Lung (tissue), 12 donors: ENCODE data around the gene PCSK5. TPM values are rescaled to one million over a fixed set of nuclear protein-coding genes. Genes with fewer than 3 reads are reported as not detected.
A peak's percentile ranks its signal among the peaks of the same experiment; 100 is the strongest.

ENCODE experiments used
- ATAC-seq: fragments of 200-7000 bp; cut with Tn5 transposase; one replicate; pipeline ENCODE4 v1.9.1; 2020; ENCODE audit warnings: moderate number of reproducible peaks; ENCODE audit not compliant: insufficient read depth, low FRiP score
- DNase-seq, 3 donors: peaks; one replicate each; pipeline ENCODE4 v3.0.0-alpha.2; 2013 to 2017
- H3K27ac ChIP-seq, 2 donors: one replicate each; pipeline ENCODE4 v1.5.1; 2013; ENCODE audit warnings: mild to moderate bottlenecking in 2 of 2, moderate library complexity in 2 of 2, control low read depth in 1 of 2, inconsistent platforms in 1 of 2, low read depth in 1 of 2, low read length in 1 of 2
- H3K27me3 ChIP-seq, 3 donors: one replicate each; pipeline ENCODE4 v1.5.1; 2013; ENCODE audit warnings: low read length in 2 of 3; ENCODE audit not compliant: control insufficient read depth in 3 of 3, insufficient read depth in 3 of 3
- H3K36me3 ChIP-seq, 4 donors: one replicate each; pipeline ENCODE4 v1.5.1; 2013; ENCODE audit warnings: low read length in 4 of 4, mild to moderate bottlenecking in 1 of 4, moderate library complexity in 1 of 4; ENCODE audit not compliant: control insufficient read depth in 4 of 4, insufficient read depth in 4 of 4
- H3K4me1 ChIP-seq, 5 donors: one replicate each; pipeline ENCODE4 v1.5.1; 2013; ENCODE audit warnings: low read length in 5 of 5, mild to moderate bottlenecking in 2 of 5, moderate library complexity in 1 of 5; ENCODE audit not compliant: control insufficient read depth in 5 of 5, insufficient read depth in 5 of 5
- H3K4me3 ChIP-seq: one replicate; pipeline ENCODE4 v1.5.1; 2013; ENCODE audit warnings: mild to moderate bottlenecking, control low read depth, moderate library complexity
- H3K9ac ChIP-seq, 2 donors: one replicate each; pipeline ENCODE4 v1.5.1; 2013; ENCODE audit warnings: low read length in 2 of 2, control low read depth in 1 of 2; ENCODE audit not compliant: insufficient read depth in 1 of 2
- H3K9me3 ChIP-seq, 4 donors: one replicate each; pipeline ENCODE4 v1.5.1; 2013; ENCODE audit warnings: low read length in 3 of 4, mild to moderate bottlenecking in 1 of 4, moderate library complexity in 1 of 4; ENCODE audit not compliant: control insufficient read depth in 4 of 4, insufficient read depth in 3 of 4
- WGBS, 2 donors: extraction: QIAGEN DNeasy Blood & Tissue Kit; methylation state at CpG; one replicate each; pipeline ENCODE4 v1.1.7; 2013; 5-methylcytosine and 5-hydroxymethylcytosine counted together
- polyA plus RNA-seq, 2 donors: library from polyadenylated mRNA; stranded (reverse); fragments of 200-250 nt; gene quantifications; one replicate each; pipeline ENCODE4 v1.2.1, GENCODE V29; 2013
- total RNA-seq, 2 donors: library from RNA; depleted of rRNA in 1 of 2; stranded (reverse); fragments of >200 nt in 1 of 2; gene quantifications; one replicate each; pipeline ENCODE4 v1.2.1, GENCODE V29; 2014 to 2021
- TF ChIP-seq, protein P1 (sequence below): IDR thresholded peaks from 2 replicates; pipeline ENCODE4 v1.5.1; 2012; ENCODE audit warnings: mild to moderate bottlenecking; ENCODE audit errors: control extremely low read depth, extremely low read depth
- donor health status: control.
- donor health status: control.
- donor health status: Bipolar disorder and iron deficiency.
- donor health status: healthy.
- donor health status: DM: yes; HTN: yes; CAD: no.

PCSK5 gene
- total and polyA plus RNA-seq, 4 donors, result 1.9 to 28.2 (median 13.6) TPM

DNA sequence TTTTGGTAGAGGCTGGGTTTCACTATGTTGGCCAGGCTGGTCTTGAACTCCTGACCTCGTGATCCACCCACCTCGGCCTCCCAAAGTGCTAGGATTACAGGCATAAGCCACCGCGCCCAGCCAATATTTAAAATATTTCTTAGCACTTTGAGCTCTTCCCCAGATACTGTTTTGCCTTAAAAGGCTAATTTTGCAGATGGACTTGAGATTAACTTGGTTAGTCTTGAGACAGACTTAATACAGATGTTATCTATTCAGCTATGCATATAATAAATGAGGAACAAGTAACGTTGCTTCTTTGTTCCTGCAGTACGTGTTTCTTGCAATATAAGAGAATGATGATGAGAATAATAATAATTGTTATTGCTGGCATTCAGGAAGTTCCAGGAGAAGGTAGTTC lies 56.3 kb downstream of the PCSK5 start:
- ATAC-seq, result no peak
- Histone ChIP-seq H3K36me3 (no peaks in the 10 kb centered on the region), H3K9ac (no peak overlapping the region), H3K4me3 (no peak overlapping the region), H3K9me3 (no peaks in the 10 kb centered on the region), H3K27ac (no peak overlapping the region), H3K27me3 (no peaks in the 10 kb centered on the region), H3K4me1 (peaks cover 0 to 2% (median 0%) of the 10 kb centered on the region in 5 donors)
- TF ChIP-seq, protein P1, sequence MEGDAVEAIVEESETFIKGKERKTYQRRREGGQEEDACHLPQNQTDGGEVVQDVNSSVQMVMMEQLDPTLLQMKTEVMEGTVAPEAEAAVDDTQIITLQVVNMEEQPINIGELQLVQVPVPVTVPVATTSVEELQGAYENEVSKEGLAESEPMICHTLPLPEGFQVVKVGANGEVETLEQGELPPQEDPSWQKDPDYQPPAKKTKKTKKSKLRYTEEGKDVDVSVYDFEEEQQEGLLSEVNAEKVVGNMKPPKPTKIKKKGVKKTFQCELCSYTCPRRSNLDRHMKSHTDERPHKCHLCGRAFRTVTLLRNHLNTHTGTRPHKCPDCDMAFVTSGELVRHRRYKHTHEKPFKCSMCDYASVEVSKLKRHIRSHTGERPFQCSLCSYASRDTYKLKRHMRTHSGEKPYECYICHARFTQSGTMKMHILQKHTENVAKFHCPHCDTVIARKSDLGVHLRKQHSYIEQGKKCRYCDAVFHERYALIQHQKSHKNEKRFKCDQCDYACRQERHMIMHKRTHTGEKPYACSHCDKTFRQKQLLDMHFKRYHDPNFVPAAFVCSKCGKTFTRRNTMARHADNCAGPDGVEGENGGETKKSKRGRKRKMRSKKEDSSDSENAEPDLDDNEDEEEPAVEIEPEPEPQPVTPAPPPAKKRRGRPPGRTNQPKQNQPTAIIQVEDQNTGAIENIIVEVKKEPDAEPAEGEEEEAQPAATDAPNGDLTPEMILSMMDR, result no peak
- 84 to 93% methylated on average over 6 of the region's 6 CpGs for WGBS, 2 donors
- DNase-seq, result no peak

- 92 to 96% methylated on average over 2 of the region's 2 CpGs for WGBS, 2 donors
- Histone ChIP-seq H3K27ac (no peak overlapping the region), H3K36me3 (no peaks in the 10 kb centered on the region), H3K4me3 (no peak overlapping the region), H3K27me3 (no peaks in the 10 kb centered on the region), H3K4me1 (no peaks in the 10 kb centered on the region), H3K9me3 (no peaks in the 10 kb centered on the region), H3K9ac (no peak overlapping the region)
- TF ChIP-seq, protein P1, result no peak
- no peak for DNase-seq
- ATAC-seq, result no peak
These were observed 56.8 kb downstream of the PCSK5 start for GRCh38 chr9:75947233-75947632.

GRCh38 chr9:75950998-75951397 lies 60.5 kb downstream of the PCSK5 start:
- no peak overlapping the region for H3K9ac ChIP-seq
- no peak overlapping the region for H3K27ac ChIP-seq
- TF ChIP-seq, protein P1, result no peak
- no peaks in the 10 kb centered on the region for H3K27me3 ChIP-seq
- 81 to 88% methylated on average over 3 of the region's 3 CpGs for WGBS, 2 donors
- no peaks in the 10 kb centered on the region for H3K4me1 ChIP-seq
- DNase-seq (no peak), ATAC-seq (no peak)
- H3K4me3 ChIP-seq, result no peak overlapping the region
- H3K9me3 ChIP-seq, result no peaks in the 10 kb centered on the region
- no peaks in the 10 kb centered on the region for H3K36me3 ChIP-seq

DNA sequence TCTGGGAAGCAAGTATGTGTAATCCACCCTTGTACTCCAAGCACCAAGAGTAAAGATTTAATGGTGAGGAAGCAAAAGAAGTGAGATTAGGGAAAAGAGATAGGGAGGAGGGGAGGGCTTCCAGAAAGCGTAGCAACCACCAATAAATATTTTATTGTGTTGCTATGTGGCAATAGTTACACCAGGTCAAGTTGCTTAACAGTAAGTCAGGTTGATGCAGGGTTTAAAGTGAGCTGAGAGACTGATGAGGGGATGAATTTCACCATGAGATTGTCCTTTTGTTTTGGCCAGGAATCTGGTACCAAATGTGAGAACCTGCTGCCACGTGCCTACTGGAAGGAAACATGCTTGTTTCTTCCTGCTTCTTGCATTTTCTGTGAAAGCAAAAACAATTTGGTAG lies 62.7 kb downstream of the PCSK5 start:
- H3K4me1 ChIP-seq, result no peaks in the 10 kb centered on the region
- H3K9me3 ChIP-seq, result no peaks in the 10 kb centered on the region
- H3K4me3 ChIP-seq, result no peak overlapping the region
- H3K9ac ChIP-seq, result no peak overlapping the region
- ATAC-seq, result no peak
- no peaks in the 10 kb centered on the region for H3K27me3 ChIP-seq
- DNase-seq, result peak; percentile 15 to 36 (median 35)
- WGBS, 2 donors, result 35 to 40% methylated on average over 2 of the region's 2 CpGs
- H3K36me3 ChIP-seq, result no peaks in the 10 kb centered on the region
- TF ChIP-seq, protein P1, result no peak
- no peak overlapping the region for H3K27ac ChIP-seq
